ENCODE results near the gene CCDC106.

Gene CCDC106

GRCh38 chr19:55666343-55667005 lies 18.5 kb downstream of the CCDC106 start:
- peak overlapping the region; percentile 16 for H3K27ac Mint-ChIP-seq
- peaks cover 51% of the 10 kb centered on the region for H3K36me3 Mint-ChIP-seq (ENCODE audit: low read depth)
- no peak for DNase-seq
- no peak for TF ChIP-seq CTCF (IDR thresholded peaks at IDR 0.05)
- no peaks in the 10 kb centered on the region for H3K9me3 Mint-ChIP-seq
- peaks cover 17% of the 10 kb centered on the region for H3K4me1 Mint-ChIP-seq
- H3K27me3 Mint-ChIP-seq (ENCODE audit: low read depth, poor library complexity): peaks cover 3% of the 10 kb centered on the region
- H3K4me3 Mint-ChIP-seq: no peak overlapping the region

GRCh38 chr19:55667006-55667381 lies 19.0 kb downstream of the CCDC106 start:
- no peak for TF ChIP-seq CTCF (IDR thresholded peaks at IDR 0.05)
- Mint-ChIP-seq H3K4me3 (no peak overlapping the region), H3K4me1 (peaks cover 16% of the 10 kb centered on the region), H3K27ac (peak overlapping the region; percentile 16), H3K27me3 (ENCODE audit: low read depth, poor library complexity) (peaks cover 3% of the 10 kb centered on the region), H3K36me3 (ENCODE audit: low read depth) (peaks cover 47% of the 10 kb centered on the region), H3K9me3 (no peaks in the 10 kb centered on the region)
- DNase-seq: no peak

- Mint-ChIP-seq H3K27ac (no peak overlapping the region), H3K36me3 (ENCODE audit: low read depth) (peaks cover 47% of the 10 kb centered on the region), H3K9me3 (no peaks in the 10 kb centered on the region), H3K4me3 (no peak overlapping the region), H3K27me3 (ENCODE audit: low read depth, poor library complexity) (peaks cover 3% of the 10 kb centered on the region), H3K4me1 (peaks cover 19% of the 10 kb centered on the region)
- TF ChIP-seq CTCF (IDR thresholded peaks at IDR 0.05): no peak
- no peak for DNase-seq
Measured at GRCh38 chr19:55667511-55667910, 19.5 kb downstream of the CCDC106 start.

- H3K4me1 Mint-ChIP-seq: peaks cover 19% of the 10 kb centered on the region
- no peak for TF ChIP-seq CTCF (IDR thresholded peaks at IDR 0.05)
Measured at GRCh38 chr19:55667958-55668357, 19.9 kb downstream of the CCDC106 start.

GRCh38 chr19:55668603-55669348 lies 20.8 kb downstream of the CCDC106 start:
- Mint-ChIP-seq H3K4me3 (no peak overlapping the region), H3K36me3 (ENCODE audit: low read depth) (peaks cover 43% of the 10 kb centered on the region), H3K9me3 (no peaks in the 10 kb centered on the region), H3K27ac (no peak overlapping the region), H3K4me1 (peaks cover 27% of the 10 kb centered on the region), H3K27me3 (ENCODE audit: low read depth, poor library complexity) (peaks cover 3% of the 10 kb centered on the region)
- no peak for DNase-seq
- TF ChIP-seq CTCF (IDR thresholded peaks at IDR 0.05): no peak

More at GRCh38 chr19:55667958-55668357, 19.9 kb downstream of the CCDC106 start:
- Mint-ChIP-seq H3K27ac (no peak overlapping the region), H3K36me3 (ENCODE audit: low read depth) (peaks cover 43% of the 10 kb centered on the region), H3K27me3 (ENCODE audit: low read depth, poor library complexity) (peaks cover 3% of the 10 kb centered on the region), H3K9me3 (no peaks in the 10 kb centered on the region), H3K4me3 (no peak overlapping the region)
- no peak for DNase-seq
